ENCODE results near the gene DDX3Y. TPM values are rescaled to one million over a fixed set of nuclear protein-coding genes. Genes with fewer than 3 reads are reported as not detected.

The DDX3Y gene
- total and polyA plus RNA-seq, 12 donors: 0.05 to 50.1 (median 39.1) TPM; not detected in 2

- ATAC-seq: no peak
- Histone ChIP-seq H3K27ac (no peak overlapping the region), H3K9me3 (no peaks in the 10 kb centered on the region), H3K36me3 (no peaks in the 10 kb centered on the region), H3K27me3 (no peaks in the 10 kb centered on the region), H3K4me1 (no peaks in the 10 kb centered on the region), H3K4me3 (no peak overlapping the region)
- DNase-seq: no peak
- TF ChIP-seq, protein P1, sequence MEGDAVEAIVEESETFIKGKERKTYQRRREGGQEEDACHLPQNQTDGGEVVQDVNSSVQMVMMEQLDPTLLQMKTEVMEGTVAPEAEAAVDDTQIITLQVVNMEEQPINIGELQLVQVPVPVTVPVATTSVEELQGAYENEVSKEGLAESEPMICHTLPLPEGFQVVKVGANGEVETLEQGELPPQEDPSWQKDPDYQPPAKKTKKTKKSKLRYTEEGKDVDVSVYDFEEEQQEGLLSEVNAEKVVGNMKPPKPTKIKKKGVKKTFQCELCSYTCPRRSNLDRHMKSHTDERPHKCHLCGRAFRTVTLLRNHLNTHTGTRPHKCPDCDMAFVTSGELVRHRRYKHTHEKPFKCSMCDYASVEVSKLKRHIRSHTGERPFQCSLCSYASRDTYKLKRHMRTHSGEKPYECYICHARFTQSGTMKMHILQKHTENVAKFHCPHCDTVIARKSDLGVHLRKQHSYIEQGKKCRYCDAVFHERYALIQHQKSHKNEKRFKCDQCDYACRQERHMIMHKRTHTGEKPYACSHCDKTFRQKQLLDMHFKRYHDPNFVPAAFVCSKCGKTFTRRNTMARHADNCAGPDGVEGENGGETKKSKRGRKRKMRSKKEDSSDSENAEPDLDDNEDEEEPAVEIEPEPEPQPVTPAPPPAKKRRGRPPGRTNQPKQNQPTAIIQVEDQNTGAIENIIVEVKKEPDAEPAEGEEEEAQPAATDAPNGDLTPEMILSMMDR (IDR thresholded peaks at IDR 0.05): no peak
- intact Hi-C loops (cut with DNase I): no loop called here
- 56 to 63% methylated on average over 3 of the region's 3 CpGs for WGBS, 2 donors
These were observed 23.4 kb downstream of the DDX3Y start for GRCh38 chrY:12928043-12928442.

- intact Hi-C loops (cut with DNase I): no loop called here
- Histone ChIP-seq H3K27me3 (no peaks in the 10 kb centered on the region), H3K36me3 (no peaks in the 10 kb centered on the region), H3K4me1 (no peaks in the 10 kb centered on the region), H3K4me3 (no peak overlapping the region), H3K27ac (no peak overlapping the region), H3K9me3 (no peaks in the 10 kb centered on the region)
- 74 to 79% methylated on average over 5 of the region's 5 CpGs for WGBS, 2 donors
- DNase-seq (no peak), ATAC-seq (no peak)
- TF ChIP-seq, protein P1 (IDR thresholded peaks at IDR 0.05): no peak
These were observed 37.3 kb downstream of the DDX3Y start for GRCh38 chrY:12941725-12942687.

Other genes with a start within 250 kb of the DDX3Y start
- 10 to 100 TPM in 7 of 10 donors, not detected in 3; 23.2 to 41.2 (median 33.2) TPM for gene USP9Y, start 203.6 kb upstream of the DDX3Y start, total RNA-seq
- gene USP9Y, start 203.6 kb upstream of the DDX3Y start, polyA plus RNA-seq: 10 to 100 TPM in 1 of 2 donors, 1 to 10 TPM in 1; 9.3 to 32.1 TPM